ENCODE results near the gene KLF7. TPM values are rescaled to one million over a fixed set of nuclear protein-coding genes. Genes with fewer than 3 reads are reported as not detected.

KLF7 gene
- total RNA-seq, 1 experiment from 2014 or later = 32.2 TPM

GRCh38 chr2:207138627-207139297, 27.0 kb downstream of the KLF7 start:
- no peak overlapping the region for H4K91ac ChIP-seq (ENCODE audit: insufficient read length, low read depth, low read length)
- no peak overlapping the region for H3K23ac ChIP-seq (ENCODE audit: insufficient read length, low read depth, low read length)
- WGBS (ENCODE audit: extremely low coverage, insufficient read length, low lambda C conversion rate) = no CpG with 5 or more reads among the region's 9 CpGs
- no peak overlapping the region for H2BK15ac ChIP-seq (ENCODE audit: low read depth, low read length)
- H4K20me1 ChIP-seq (ENCODE audit: control insufficient read depth, insufficient read depth, insufficient read length) = no peaks in the 10 kb centered on the region
- peaks cover 20% of the 10 kb centered on the region; the same call in 1 of the 2 replicates for H3K4me1 ChIP-seq (ENCODE audit: insufficient read depth, low read length)
- H3K9me3 ChIP-seq (ENCODE audit: control insufficient read depth, low read depth, low read length) = no peaks in the 10 kb centered on the region
- H2AK5ac ChIP-seq (ENCODE audit: insufficient read length, low read length) = no peak overlapping the region
- no peak overlapping the region for H2BK20ac ChIP-seq (ENCODE audit: low read depth, low read length, poor library complexity, severe bottlenecking)
- no peak overlapping the region for H3K4me2 ChIP-seq (ENCODE audit: insufficient read depth, insufficient read length, low read length)
- Mint-ChIP-seq H3K4me3 (no peak overlapping the region), H3K27ac (peak overlapping the region in 1 of 3 experiments; percentile 63; a peak in 1 of 7 replicates), H3K36me3 (ENCODE audit: insufficient read depth in 1 of 3, low read depth in 3 of 3) (peaks cover 0 to 5% (median 1%) of the 10 kb centered on the region in 3 experiments; a peak in 3 of 7 replicates), H3K4me1 (peaks cover 57 to 88% of the 10 kb centered on the region in 2 experiments), H3K9me3 (no peaks in the 10 kb centered on the region; a peak in 1 of 5 replicates), H3K27me3 (ENCODE audit: low read depth) (no peaks in the 10 kb centered on the region)
- no peak overlapping the region for H3K18ac ChIP-seq (ENCODE audit: insufficient read length, low read depth, low read length)
- H2AFZ ChIP-seq (ENCODE audit: low read length) = no peak overlapping the region
- H4K5ac ChIP-seq (ENCODE audit: insufficient read length, low read depth, low read length) = no peak overlapping the region
- no peak overlapping the region for H2BK12ac ChIP-seq (ENCODE audit: insufficient read length, low read depth, low read length)
- H3K14ac ChIP-seq (ENCODE audit: insufficient read depth, low read length) = no peak overlapping the region
- no peak overlapping the region for H2BK120ac ChIP-seq (ENCODE audit: low read depth, low read length, poor library complexity, severe bottlenecking)
- H4K8ac ChIP-seq (replicated peaks; ENCODE audit: insufficient read length, low read depth, low read length) = no peak overlapping the region
- H3K56ac ChIP-seq (ENCODE audit: insufficient read length, low read depth, low read length) = no peak overlapping the region
- H3K79me1 ChIP-seq (ENCODE audit: insufficient read depth, low read depth, low read length, poor library complexity, severe bottlenecking) = no peaks in the 10 kb centered on the region
- no peak overlapping the region for H2BK5ac ChIP-seq (ENCODE audit: insufficient read length, low read length)
- H3K9ac ChIP-seq (ENCODE audit: extremely low read depth, insufficient read length, low read length) = no peak overlapping the region
- H3K27ac ChIP-seq (ENCODE audit: insufficient read length, low read depth, low read length) = no peak overlapping the region
- no peak for TF ChIP-seq CTCF (conservative IDR thresholded peaks at IDR 0.05)
- no peak overlapping the region for H3K4ac ChIP-seq (ENCODE audit: low read depth, low read length)
- H3K27me3 ChIP-seq (ENCODE audit: insufficient read depth, low read length) = no peaks in the 10 kb centered on the region
- no peaks in the 10 kb centered on the region for H3K23me2 ChIP-seq (ENCODE audit: insufficient read length, low read depth, low read length, poor library complexity, severe bottlenecking)
- no peak for DNase-seq
- H3K79me2 ChIP-seq (ENCODE audit: insufficient read depth, low read length) = peaks cover 9% of the 10 kb centered on the region
- no peak overlapping the region for H3T11ph ChIP-seq (ENCODE audit: low read length)
